A549 (cell line): ENCODE results near the gene DLG2. TPM values are rescaled to one million over a fixed set of nuclear protein-coding genes. Genes with fewer than 3 reads are reported as not detected.

ENCODE experiments used
- ATAC-seq, 2 experiments: fragments of 200-7000 bp in 1 of 2; fragments of >200 bp in 1 of 2; cut with Nextera tagmentation in 1 of 2; cut with Tn5 transposase in 1 of 2; 3 replicates each; pipeline versions ENCODE4 v1.8.0 to v1.9.1; 2018 to 2020; ENCODE audit warnings: mild to moderate bottlenecking in 1 of 2, moderate library complexity in 1 of 2
- CTCF ChIA-PET: fragments of 300-600 bp; sonication (Branson Sonifier 250); formaldehyde crosslinking; extraction: SDS; loops from one replicate; lab custom pipeline; 2021; ENCODE audit warnings: antibody characterized with exemption, inconsistent platforms; lab: Yijun Ruan, JAX
- POLR2A ChIA-PET: fragments of 350-600 bp; formaldehyde crosslinking; extraction: SDS; loops from one replicate; lab custom pipeline; 2021; ENCODE audit warnings: antibody characterized with exemption, inconsistent platforms; lab: Yijun Ruan, JAX
- DNase-seq, 2 experiments: peaks; one replicate each; pipeline versions ENCODE4 v3.0.0 to v3.0.0-alpha.2; 2011 to 2016; ENCODE audit warnings: low read depth in 1 of 2, low spot score in 1 of 2
- FAIRE-seq: peaks from 2 replicates; lab custom pipeline; 2011; peaks lifted over from hg19 to GRCh38; lab: Jason Lieb, UNC
- H3K27ac ChIP-seq, 2 experiments: fragments of >200 bp; sonication (Bioruptor Twin); formaldehyde crosslinking; 3 replicates each; pipeline ENCODE4 v1.5.1; 2016 to 2017
- H3K4me1 ChIP-seq: fragments of >200 bp; sonication (Bioruptor Twin); formaldehyde crosslinking; 3 replicates; pipeline ENCODE4 v1.6.1; 2016
- H3K4me2 ChIP-seq: fragments of >200 bp; sonication (Bioruptor Twin); formaldehyde crosslinking; 3 replicates; pipeline ENCODE4 v1.6.1; 2016
- H3K4me3 ChIP-seq: fragments of >200 bp; sonication (Bioruptor Twin); formaldehyde crosslinking; 3 replicates; pipeline ENCODE4 v1.5.1; 2016
- H3K9me3 ChIP-seq: fragments of >200 bp; sonication (Bioruptor Twin); formaldehyde crosslinking; 3 replicates; pipeline ENCODE4 v1.6.1; 2016
- ATOH8 ChIP-seq: fragments of 250-450 bp; sonication (Bioruptor Pico); IDR thresholded peaks from 2 replicates; pipeline ENCODE4 v1.5.0; 2020; ENCODE audit warnings: low read depth, mild to moderate bottlenecking, moderate library complexity
- BCL3 ChIP-seq: fragments of >200 bp; sonication (Bioruptor Twin); formaldehyde crosslinking; IDR thresholded peaks from 3 replicates; pipeline ENCODE4 v1.6.1; 2016
- BHLHE40 ChIP-seq: IDR thresholded peaks from 2 replicates; pipeline ENCODE4 v1.6.1; 2012; ENCODE audit warnings: low read depth, low read length, inconsistent platforms
- CBX2 ChIP-seq: fragments of 200-600 bp; sonication (generic); IDR thresholded peaks from 2 replicates; pipeline ENCODE4 v1.6.1; 2016; ENCODE audit warnings: low read depth, mild to moderate bottlenecking, borderline replicate concordance
- CBX8 ChIP-seq: fragments of 200-600 bp; sonication (generic); IDR thresholded peaks from 2 replicates; pipeline ENCODE4 v1.6.1; 2016
- CHD2 ChIP-seq: fragments of 150-350 bp; IDR thresholded peaks from 2 replicates; pipeline ENCODE4 v1.6.1; 2014; ENCODE audit warnings: low read length; ENCODE audit not compliant: partially characterized antibody
- CHD4 ChIP-seq: fragments of 200-600 bp; sonication (generic); IDR thresholded peaks from 2 replicates; pipeline ENCODE4 v1.6.1; 2016; ENCODE audit warnings: antibody characterized with exemption, mild to moderate bottlenecking, borderline replicate concordance
- CTCF ChIP-seq: fragments of >200 bp; sonication (Bioruptor Twin); formaldehyde crosslinking; IDR thresholded peaks from 3 replicates; pipeline ENCODE4 v1.5.1; 2016
- E2F6 ChIP-seq: IDR thresholded peaks from 2 replicates; pipeline ENCODE4 v1.6.1; 2012; ENCODE audit warnings: low read depth, borderline replicate concordance
- EHF ChIP-seq: fragments of 250-450 bp; sonication (Bioruptor Pico); IDR thresholded peaks from 2 replicates; pipeline ENCODE4 v1.5.0; 2020; ENCODE audit warnings: mild to moderate bottlenecking
- EP300 ChIP-seq, 2 experiments: fragments of >200 bp; sonication (Bioruptor Twin); formaldehyde crosslinking; IDR thresholded peaks; 2 replicates in 1 of 2; 3 replicates in 1 of 2; pipeline ENCODE4 v1.6.1; 2016 to 2017
- ESRRA ChIP-seq: fragments of 150-350 bp; IDR thresholded peaks from 2 replicates; pipeline ENCODE4 v1.6.1; 2014; ENCODE audit warnings: mild to moderate bottlenecking, low read length, borderline replicate concordance
- HDAC2 ChIP-seq: fragments of 200-600 bp; sonication (generic); IDR thresholded peaks from 2 replicates; pipeline ENCODE4 v1.6.1; 2016
- HOXA7 ChIP-seq: fragments of 250-450 bp; sonication (Bioruptor Pico); IDR thresholded peaks from 2 replicates; pipeline ENCODE4 v1.5.0; 2020; ENCODE audit warnings: mild to moderate bottlenecking, moderate library complexity
- HOXB13 ChIP-seq: fragments of 250-450 bp; sonication (Bioruptor Pico); IDR thresholded peaks from 2 replicates; pipeline ENCODE4 v1.5.0; 2020; ENCODE audit warnings: low read depth, mild to moderate bottlenecking, moderate library complexity
- KDM5A ChIP-seq: fragments of 200-600 bp; sonication (generic); IDR thresholded peaks from 2 replicates; pipeline ENCODE4 v1.6.1; 2016; ENCODE audit warnings: antibody characterized with exemption, mild to moderate bottlenecking
- MAFK ChIP-seq: fragments of 450-650 bp; IDR thresholded peaks from 2 replicates; pipeline ENCODE4 v1.6.1; 2014; ENCODE audit not compliant: partially characterized antibody
- MAZ ChIP-seq: fragments of 150-350 bp; IDR thresholded peaks from 2 replicates; pipeline ENCODE4 v1.6.1; 2014; ENCODE audit warnings: antibody characterized with exemption, low read depth, low read length, borderline replicate concordance
- MYC ChIP-seq: IDR thresholded peaks from 2 replicates; pipeline ENCODE4 v1.6.1; 2012; ENCODE audit warnings: mild to moderate bottlenecking, inconsistent platforms, low read length, improper control_type of control experiment, borderline replicate concordance
- NFE2L2 ChIP-seq: fragments of 150-350 bp; conservative IDR thresholded peaks from 2 replicates; pipeline ENCODE4 v1.6.1; 2014; ENCODE audit warnings: low read length
- NPAS2 ChIP-seq: fragments of 250-450 bp; sonication (Bioruptor Pico); IDR thresholded peaks from 2 replicates; pipeline ENCODE4 v1.8.0; 2022; ENCODE audit warnings: mild to moderate bottlenecking, moderate library complexity, borderline replicate concordance
- PBX3 ChIP-seq: IDR thresholded peaks from 2 replicates; pipeline ENCODE4 v1.6.1; 2012
- PHF8 ChIP-seq: fragments of 200-600 bp; sonication (generic); IDR thresholded peaks from 2 replicates; pipeline ENCODE4 v1.6.1; 2016; ENCODE audit warnings: low read depth, mild to moderate bottlenecking, antibody characterized with exemption, moderate library complexity, borderline replicate concordance
- RCOR1 ChIP-seq: fragments of 150-350 bp; IDR thresholded peaks from 2 replicates; pipeline ENCODE4 v1.6.1; 2014; ENCODE audit warnings: antibody characterized with exemption, low read length, low read depth
- RNF2 ChIP-seq: fragments of 200-600 bp; sonication (generic); IDR thresholded peaks from 2 replicates; pipeline ENCODE4 v1.6.1; 2016; ENCODE audit warnings: low read depth, mild to moderate bottlenecking, antibody characterized with exemption, moderate library complexity, borderline replicate concordance
- SREBF2 ChIP-seq: fragments of 450-650 bp; IDR thresholded peaks from 2 replicates; pipeline ENCODE4 v1.6.1; 2014; ENCODE audit warnings: mild to moderate bottlenecking, moderate library complexity
- TFCP2L1 ChIP-seq: fragments of 250-450 bp; sonication (Bioruptor Pico); IDR thresholded peaks from 2 replicates; pipeline ENCODE4 v1.5.0; 2021; ENCODE audit warnings: mild to moderate bottlenecking
- TP53 ChIP-seq: fragments of 250-450 bp; sonication (Bioruptor Pico); IDR thresholded peaks from 2 replicates; pipeline ENCODE4 v1.5.0; 2021; ENCODE audit warnings: mild to moderate bottlenecking, moderate library complexity
- ZFP36 ChIP-seq: fragments of 450-650 bp; IDR thresholded peaks from 2 replicates; pipeline ENCODE4 v1.6.1; 2014; ENCODE audit warnings: borderline replicate concordance; ENCODE audit not compliant: partially characterized antibody
- ZNF302 ChIP-seq: fragments of 250-450 bp; sonication (Bioruptor Pico); IDR thresholded peaks from 2 replicates; pipeline ENCODE4 v1.9.0; 2021; ENCODE audit warnings: inconsistent platforms, mild to moderate bottlenecking, moderate library complexity
- ZSCAN20 ChIP-seq: fragments of 250-450 bp; sonication (Bioruptor Pico); IDR thresholded peaks from 2 replicates; pipeline ENCODE4 v1.8.0; 2022; ENCODE audit warnings: mild to moderate bottlenecking, moderate library complexity
- WGBS: methylation state at CpG from one replicate; pipeline ENCODE4 v1.1.6; 2017; ENCODE audit errors: missing lambda C conversion rate; 5-methylcytosine and 5-hydroxymethylcytosine counted together
- polyA plus RNA-seq, 4 experiments: library from polyadenylated mRNA; depleted of rRNA in 3 of 4; stranded (reverse); fragments of >200 nt; fragmentation: RNase III in 1 of 4; extraction: RNeasy Plus Mini Kit Qiagen cat#74134 plus additional on column Dnase treatment in 1 of 4; gene quantifications; 2 replicates in 3 of 4; 3 replicates in 1 of 4; pipeline ENCODE4 v1.2.3, GENCODE V29; 2011 to 2017

The DLG2 gene
- polyA plus RNA-seq, 2 of the 4 experiments (the other 2 are of a cell fraction), result 0.26 to 0.79 TPM

GRCh38 chr11:84757711-84758110 is 869.4 kb downstream of the DLG2 start:
- H3K4me3 ChIP-seq, result no peak overlapping the region
- POLR2A ChIA-PET, result no interaction called here
- no peak overlapping the region for H3K4me2 ChIP-seq
- H3K9me3 ChIP-seq, result no peaks in the 10 kb centered on the region
- WGBS, result 0% methylated on average over 2 of the region's 2 CpGs
- H3K27ac ChIP-seq, result no peak overlapping the region
- no peak for TF ChIP-seq MAFK
- no peak for TF ChIP-seq HDAC2
- no peak for TF ChIP-seq ZNF302 (CRISPR knock-in tag)
- no peak for TF ChIP-seq ZSCAN20 (CRISPR knock-in tag)
- no peak for TF ChIP-seq BHLHE40
- no peak for TF ChIP-seq PBX3
- TF ChIP-seq ESRRA, result no peak
- no peak for TF ChIP-seq PHF8
- no peak for TF ChIP-seq EHF (CRISPR knock-in tag)
- no peak for TF ChIP-seq RCOR1
- no peak for TF ChIP-seq TFCP2L1 (CRISPR knock-in tag)
- TF ChIP-seq EP300 (IDR thresholded peaks at IDR 0.05), result no peak
- TF ChIP-seq CHD2, result no peak
- no peak for TF ChIP-seq CTCF
- TF ChIP-seq NPAS2 (CRISPR knock-in tag), result no peak
- no peak for TF ChIP-seq CBX2
- DNase-seq, result no peak
- CTCF ChIA-PET, result no interaction called here
- no peak for FAIRE-seq
- H3K4me1 ChIP-seq, result no peaks in the 10 kb centered on the region
- no peak for ATAC-seq

GRCh38 chr11:84751371-84751770 is 875.8 kb downstream of the DLG2 start:
- ChIA-PET CTCF (no interaction called here), POLR2A (no interaction called here)
- H3K4me3 ChIP-seq, result no peak overlapping the region
- FAIRE-seq (no peak), DNase-seq (no peak), ATAC-seq (no peak)
- 13% methylated on average over 2 of the region's 2 CpGs for WGBS
- no peaks in the 10 kb centered on the region for H3K9me3 ChIP-seq
- H3K4me2 ChIP-seq, result no peak overlapping the region
- H3K27ac ChIP-seq, result no peak overlapping the region
- no peaks in the 10 kb centered on the region for H3K4me1 ChIP-seq
- TF ChIP-seq ZFP36, result no peak
- no peak for TF ChIP-seq RNF2
- TF ChIP-seq CHD2, result no peak
- TF ChIP-seq CBX8, result no peak
- TF ChIP-seq TP53, result no peak
- no peak for TF ChIP-seq BCL3
- no peak for TF ChIP-seq KDM5A
- no peak for TF ChIP-seq ATOH8
- no peak for TF ChIP-seq EP300 (IDR thresholded peaks at IDR 0.05)
- TF ChIP-seq PBX3, result no peak
- TF ChIP-seq HOXB13 (CRISPR knock-in tag), result no peak
- TF ChIP-seq MYC, result no peak
- TF ChIP-seq HOXA7 (CRISPR knock-in tag), result no peak
- TF ChIP-seq NFE2L2, result no peak
- TF ChIP-seq SREBF2, result no peak
- TF ChIP-seq CBX2, result no peak
- no peak for TF ChIP-seq NPAS2 (CRISPR knock-in tag)
- TF ChIP-seq MAZ, result no peak
- TF ChIP-seq CHD4, result no peak
- TF ChIP-seq E2F6, result no peak
- TF ChIP-seq, all 56 proteins: peak for 0
